Endothelial cell of hepatic sinusoid (primary cell): ENCODE measurements around the gene SSU72.

Experiments used
- in situ Hi-C: cut with HindIII; loops from 2 replicates; pipeline ENCODE4 v1.10.0; 2017; ENCODE audit warnings: low sequenced_read_pairs

Gene SSU72

DNA sequence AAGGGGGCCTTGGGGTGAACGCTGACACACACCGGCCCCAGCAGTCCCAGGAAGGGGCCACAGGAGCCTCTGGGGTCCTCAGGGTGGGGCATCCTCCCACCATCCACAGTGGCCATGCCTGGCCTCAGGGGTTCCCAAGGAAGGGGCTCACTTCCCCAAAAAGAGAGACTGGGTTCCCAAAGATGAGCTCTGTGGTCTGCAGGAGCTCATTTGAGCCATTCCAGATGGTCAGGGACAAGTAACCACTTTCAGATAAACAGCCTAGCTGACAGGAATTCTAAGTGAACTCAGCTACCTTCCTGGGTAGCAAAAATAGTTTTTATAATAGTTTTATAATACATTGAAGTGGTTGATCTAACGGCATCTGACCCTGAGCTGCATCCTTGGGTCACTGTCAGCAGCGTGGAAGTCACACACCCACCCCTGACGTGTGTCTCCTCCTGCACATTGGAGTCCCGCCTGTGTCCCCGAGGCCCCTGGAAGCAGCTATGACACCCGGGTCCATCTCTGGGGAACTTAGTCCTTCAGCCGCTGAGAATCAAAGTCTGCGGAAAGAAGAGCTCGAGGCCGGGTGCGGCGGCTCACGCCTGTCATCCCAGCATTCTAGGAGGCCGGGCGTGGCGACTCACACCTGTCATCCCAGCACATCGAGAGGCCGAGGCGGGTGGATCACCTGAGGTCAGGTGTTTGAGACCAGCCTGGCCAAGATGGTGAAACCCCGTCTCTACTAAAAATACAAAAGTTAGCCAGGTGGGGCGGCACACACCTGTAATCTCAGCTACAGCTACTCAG, 28.5 kb downstream of the SSU72 start:
- in situ Hi-C loops, result no loop called here

DNA sequence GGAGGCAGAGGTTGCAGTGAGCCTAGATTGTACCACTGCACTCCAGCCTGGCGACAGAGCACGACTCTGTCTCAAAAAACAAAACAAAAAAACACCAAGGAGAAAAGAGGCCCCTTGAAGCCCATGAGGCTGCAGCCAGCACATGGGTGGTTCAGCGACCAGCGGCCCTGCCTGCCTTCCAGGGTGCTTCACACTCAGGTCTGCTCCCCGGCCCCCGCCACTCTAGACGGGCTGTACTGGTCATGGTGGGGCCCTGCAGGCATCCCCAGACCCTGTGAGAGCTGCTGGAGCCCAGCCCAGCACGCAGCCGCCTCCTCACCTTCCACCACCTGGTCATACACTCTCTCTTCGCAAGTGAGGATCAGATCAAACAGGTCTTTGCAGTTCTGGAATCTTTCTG, 30.1 kb downstream of the SSU72 start:
- in situ Hi-C loops, result no loop called here

DNA sequence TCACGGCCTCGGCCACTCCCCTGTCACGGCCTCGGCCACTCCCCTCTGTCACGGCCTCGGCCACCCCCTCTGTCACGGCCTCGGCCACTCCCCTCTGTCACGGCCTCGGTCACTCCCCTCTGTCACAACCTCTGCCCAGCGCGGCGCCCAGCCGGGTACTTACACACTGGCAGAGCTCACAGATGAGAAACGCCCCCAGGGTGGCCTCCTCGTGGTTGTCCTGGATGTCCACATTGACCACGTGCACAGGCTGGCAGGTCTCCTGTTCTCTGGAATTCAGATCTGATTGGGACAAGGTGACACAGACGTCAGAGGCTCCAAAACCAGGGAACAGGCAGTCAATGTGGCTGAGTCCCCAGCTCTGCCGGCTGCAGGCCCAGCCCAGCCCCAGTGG, 31.0 kb downstream of the SSU72 start:
- in situ Hi-C loops, result no loop called here

- in situ Hi-C loops, result no loop called here
These were observed 31.6 kb downstream of the SSU72 start for GRCh38 chr1:1542766-1543705.

DNA sequence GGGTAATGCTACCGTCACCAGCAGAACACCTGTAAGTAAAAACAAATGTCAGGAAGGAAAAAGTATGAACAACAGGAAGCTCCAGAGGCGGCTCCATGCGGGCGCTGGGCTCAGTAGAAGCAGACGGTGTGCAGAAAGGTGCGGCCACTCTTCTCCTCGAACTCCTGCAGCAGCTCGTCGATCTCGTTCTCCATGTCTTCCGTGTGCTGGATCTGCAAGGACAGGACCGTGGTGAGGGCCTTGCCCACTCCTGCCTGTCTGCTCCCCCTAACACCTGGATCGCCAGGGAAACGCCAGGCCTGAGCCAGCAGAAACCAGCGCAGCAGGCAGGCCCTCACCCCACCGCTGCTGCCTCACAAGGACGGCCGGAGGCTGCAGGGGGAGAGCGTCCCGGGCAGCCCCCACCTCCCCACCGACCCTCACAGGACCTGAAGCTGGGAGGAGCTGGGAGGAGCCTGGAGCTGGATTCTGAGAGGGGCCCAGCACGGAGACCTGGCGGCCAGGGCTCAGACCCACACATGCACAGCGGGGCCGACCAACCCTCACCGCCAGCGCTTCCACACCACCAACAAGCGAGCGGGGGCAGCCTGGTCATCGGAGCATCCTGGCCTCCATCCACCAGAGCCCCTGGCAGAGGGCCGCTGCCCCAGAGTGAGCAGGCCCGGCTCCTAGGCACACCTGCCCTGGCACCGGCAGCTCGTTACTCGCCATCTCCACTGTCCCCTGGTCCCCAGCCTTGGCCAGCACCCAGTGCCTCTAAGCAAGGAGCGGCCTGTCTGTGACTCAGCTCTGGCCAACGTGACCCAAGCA, 32.5 kb downstream of the SSU72 start:
- in situ Hi-C loops, result no loop called here

DNA sequence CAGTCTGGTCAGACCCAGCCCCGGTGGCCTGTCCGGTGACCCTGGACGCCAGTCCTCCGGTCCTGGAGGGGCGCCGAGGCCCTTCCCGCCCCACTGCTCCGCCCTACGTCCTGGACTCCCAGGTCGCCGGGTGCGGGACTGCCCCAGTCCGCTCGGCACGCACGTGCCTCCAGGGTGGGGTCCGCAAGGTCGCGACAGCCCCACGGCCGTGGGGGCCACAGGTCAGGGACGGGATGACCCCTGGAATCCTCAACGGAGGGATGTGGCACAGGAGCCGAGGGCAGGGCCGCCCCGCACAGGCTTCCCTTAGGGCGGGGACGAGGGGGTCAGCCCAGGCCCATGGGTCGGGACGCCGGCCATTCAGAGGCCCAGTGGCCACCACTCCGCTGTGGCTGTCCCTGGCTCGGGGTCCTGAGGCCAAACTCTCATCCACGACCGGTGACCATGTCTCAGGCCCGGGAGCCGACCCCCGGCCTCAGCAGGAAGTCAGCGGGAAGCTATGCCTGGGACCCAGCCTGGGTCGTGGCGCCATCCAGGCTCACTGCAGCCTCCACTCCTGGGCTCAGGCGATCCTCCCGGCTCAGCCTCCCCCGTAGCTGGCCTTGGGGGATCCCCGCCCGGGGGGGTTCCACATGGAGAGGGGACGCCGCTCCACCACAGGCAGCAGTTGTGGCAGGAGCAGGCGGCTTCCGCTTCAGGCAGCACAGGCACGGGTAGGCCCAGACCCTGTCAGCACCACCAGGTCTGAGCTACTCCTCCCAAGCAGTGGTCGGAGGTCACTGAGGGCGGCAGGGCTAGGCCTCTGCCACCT, 33.6 kb downstream of the SSU72 start:
- in situ Hi-C loops, result no loop called here

DNA sequence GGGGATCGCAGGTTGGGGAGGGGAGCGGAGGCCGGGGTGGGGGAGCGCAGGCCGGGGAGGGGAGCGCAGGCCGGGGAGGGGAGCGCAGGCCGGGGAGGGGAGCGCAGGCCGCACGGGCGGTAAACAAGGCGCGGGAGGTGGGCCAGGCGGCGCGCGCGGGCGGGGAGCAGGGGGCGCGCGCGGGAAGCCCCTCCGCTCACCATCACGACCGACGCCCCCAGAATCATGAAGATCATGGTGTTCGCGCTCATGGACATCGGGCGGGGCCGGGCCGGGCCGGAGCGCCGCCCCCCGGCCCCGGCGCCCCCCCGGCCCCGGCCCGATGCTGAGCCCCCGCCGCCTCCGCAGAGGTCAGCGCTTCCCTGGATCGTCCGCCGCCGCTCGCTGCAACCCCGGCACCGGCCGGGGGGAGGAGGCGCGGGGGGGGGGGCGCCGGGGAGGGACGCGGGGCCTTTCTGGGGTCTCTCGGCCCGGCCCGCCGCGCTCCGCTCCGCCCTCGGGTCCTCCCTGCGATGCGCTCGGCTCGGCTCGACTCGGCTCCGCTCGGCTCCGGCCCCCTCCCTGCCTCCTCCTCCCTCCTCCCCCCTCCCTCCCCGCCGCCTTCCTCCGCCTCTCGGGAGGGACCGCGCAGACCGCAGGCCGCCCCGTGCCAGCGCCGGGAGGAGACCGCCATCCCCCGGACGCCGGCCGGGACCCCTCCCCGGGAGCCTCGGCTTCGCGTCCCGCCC, 34.4 kb downstream of the SSU72 start, which contains the start of gene TMEM240:
TMEM240 (minus strand) TSS at position 535 of the 728 bp plus-strand sequence; CDS start at position 257, 278 bp downstream.
- in situ Hi-C loops, result no loop called here

GRCh38 chr1:1539310-1540089, 35.2 kb downstream of the SSU72 start:
- in situ Hi-C loops, result no loop called here

GRCh38 chr1:1538989-1539309, 35.7 kb downstream of the SSU72 start:
- in situ Hi-C loops, result no loop called here

GRCh38 chr1:1538334-1538733, 36.3 kb downstream of the SSU72 start:
- in situ Hi-C loops, result no loop called here

DNA sequence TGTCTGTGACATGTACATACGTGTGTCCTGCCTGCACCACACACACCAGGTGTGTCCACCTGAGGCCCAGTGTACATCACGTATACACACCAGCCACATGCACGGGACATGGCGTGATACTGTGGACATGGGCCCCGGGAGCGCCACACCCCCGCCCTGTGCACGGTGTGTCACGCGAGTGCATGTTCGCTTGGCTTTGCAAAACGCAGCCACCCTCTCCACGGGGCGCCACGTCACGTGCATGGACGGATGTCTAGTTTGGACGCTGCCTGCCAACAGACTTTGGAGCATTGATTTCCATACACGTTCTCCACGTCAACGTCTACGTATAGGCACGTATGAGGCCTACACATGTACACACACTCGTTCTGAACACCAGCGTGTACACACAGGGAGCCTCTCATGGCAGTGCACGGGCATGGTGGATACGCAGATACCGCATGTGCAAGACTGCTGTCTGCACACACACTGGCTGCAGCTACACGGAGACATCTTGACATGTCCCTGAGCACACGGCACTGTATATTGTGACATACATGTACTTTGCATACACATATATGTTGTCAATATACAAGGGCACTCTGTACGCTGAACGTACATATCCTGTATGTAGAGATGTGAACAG, 36.9 kb downstream of the SSU72 start:
- in situ Hi-C loops, result no loop called here

DNA sequence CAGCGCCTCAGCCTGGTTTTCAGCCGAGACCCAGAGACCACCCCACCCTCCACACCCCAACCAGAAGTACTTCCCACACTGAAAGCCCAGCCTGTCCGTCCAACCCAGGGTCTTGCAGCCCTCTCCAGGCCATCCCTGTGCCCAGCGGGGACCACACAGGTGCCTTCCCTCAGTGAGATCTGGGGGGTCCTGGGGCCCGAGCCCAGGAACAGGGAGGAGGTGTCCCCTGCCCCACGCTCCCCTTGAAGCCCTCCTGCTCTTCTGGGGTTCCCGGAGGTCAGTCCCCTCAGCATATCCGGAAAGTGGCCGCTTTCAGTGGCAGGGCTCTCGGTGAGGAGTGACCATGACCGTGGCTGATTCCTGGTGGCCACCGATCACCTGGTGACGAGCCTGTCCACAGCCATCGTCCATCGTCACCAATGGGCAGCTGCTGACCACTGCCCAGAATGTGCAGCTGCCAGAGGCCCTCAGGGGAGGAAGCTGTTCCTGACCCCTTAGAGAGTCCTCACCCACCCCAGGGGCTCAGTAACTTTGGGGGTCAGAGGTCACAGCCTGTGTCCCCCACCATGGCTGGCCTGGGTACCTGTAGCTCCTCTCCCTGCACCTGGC, 37.6 kb downstream of the SSU72 start:
- in situ Hi-C loops, result no loop called here

- in situ Hi-C loops, result no loop called here
These were observed 38.4 kb downstream of the SSU72 start for GRCh38 chr1:1536019-1536937.

DNA sequence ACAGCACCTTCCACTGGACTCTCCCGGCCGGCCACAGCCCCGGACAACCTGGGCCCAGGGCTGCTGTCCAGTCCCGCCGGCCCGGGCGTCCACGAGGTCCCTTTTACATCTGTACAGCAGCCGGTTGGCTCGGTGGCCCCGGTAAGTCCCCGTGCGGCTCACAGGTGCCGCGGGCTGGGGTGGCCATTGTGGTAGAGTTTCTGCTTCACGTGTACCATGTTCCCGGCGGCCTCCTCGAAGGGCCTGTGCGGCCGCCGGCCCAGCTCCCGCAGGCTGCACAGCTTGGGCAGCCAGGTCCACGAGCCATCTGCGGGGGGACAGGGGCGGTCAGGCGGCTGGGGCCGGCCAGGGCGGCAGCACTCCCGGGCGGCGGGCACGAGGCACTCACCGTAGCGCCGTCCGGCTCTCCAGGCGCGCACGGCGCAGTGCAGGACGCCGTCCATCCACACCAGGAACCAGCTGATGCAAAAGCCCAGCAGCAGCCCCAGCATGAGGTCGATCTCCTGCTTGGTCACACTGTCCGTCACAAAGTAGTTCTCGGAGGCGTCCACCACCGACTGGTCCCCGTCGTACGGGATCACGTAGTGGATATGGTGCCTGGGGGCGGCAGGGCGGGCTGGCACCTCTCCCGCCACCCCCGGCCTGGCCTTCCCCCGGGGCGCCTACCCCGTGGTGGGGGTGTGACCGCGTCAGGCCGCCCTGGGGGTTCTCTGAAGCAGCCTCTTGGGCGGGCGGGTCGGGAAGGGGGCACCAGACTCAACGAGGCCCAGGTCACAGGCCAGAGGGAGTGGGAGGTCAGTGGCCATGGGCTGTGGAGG, 39.3 kb downstream of the SSU72 start:
- in situ Hi-C loops, result no loop called here

DNA sequence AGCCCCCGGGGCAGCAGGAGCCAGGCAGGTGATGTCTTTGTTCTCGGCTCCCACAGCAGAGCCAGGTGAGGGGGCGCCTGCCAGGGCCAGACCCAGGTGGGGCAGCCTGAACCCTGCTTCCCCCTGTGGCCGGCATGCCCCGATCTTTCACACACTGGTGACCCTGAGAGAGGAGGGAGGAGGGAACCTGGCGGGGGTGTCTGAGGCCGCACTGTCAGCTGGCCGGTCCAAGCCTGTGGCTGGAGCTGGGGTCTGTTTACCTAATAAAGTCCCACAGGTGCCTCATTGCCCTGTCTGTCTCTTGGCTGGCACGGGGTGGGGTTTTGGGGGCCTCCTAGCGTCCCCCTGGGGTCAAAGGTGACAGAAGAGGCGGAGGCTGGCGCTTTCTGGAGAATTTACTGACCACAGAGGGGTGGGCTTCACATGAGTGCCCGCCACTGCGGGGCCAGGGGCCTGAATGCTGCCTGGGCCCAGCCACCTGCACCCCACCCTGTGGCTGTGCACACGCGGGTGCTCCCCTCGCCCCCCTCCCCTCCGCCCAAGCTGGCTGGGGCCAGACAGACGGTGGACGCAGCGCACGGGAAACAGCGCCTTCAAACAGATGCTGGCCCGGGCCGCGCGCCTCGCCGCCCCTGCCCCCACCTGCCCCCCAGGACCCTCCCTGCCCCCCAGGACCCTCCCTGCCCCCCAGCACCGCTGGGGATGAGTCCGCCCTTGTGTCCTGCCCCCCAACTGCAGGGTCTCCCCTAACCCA, 40.1 kb downstream of the SSU72 start:
- in situ Hi-C loops, result no loop called here
